Brain microvascular endothelial cell (primary cell): ENCODE results near the gene CAMTA2.
A peak's percentile ranks its signal among the peaks of the same experiment; 100 is the strongest.
"Not testable (repeated sequence)": the region's sequence is repeated elsewhere in the genome, so short reads cannot be mapped to it uniquely, and the experiment has no call there.

Experiments
- DNase-seq: peaks from one replicate; pipeline ENCODE4 v3.0.0-alpha.2; 2020
- H3K27ac ChIP-seq: fragments of 250-450 bp; sonication (Bioruptor Pico); 2 replicates; pipeline ENCODE4 v1.5.1; 2020; ENCODE audit warnings: mild to moderate bottlenecking, moderate library complexity
- H3K27me3 ChIP-seq: fragments of 250-450 bp; sonication (Bioruptor Pico); replicated peaks from 2 replicates; pipeline ENCODE4 v1.5.1; 2020; ENCODE audit warnings: mild to moderate bottlenecking
- H3K36me3 ChIP-seq: fragments of 250-450 bp; sonication (Bioruptor Pico); replicated peaks from 2 replicates; pipeline ENCODE4 v1.5.1; 2020; ENCODE audit warnings: mild to moderate bottlenecking
- H3K4me3 ChIP-seq: 2 replicates; pipeline ENCODE4 v1.5.1; 2011; ENCODE audit warnings: low read depth, mild to moderate bottlenecking, control low read depth, low read length, moderate library complexity
- in situ Hi-C: cut with HindIII; loops from 2 replicates; pipeline ENCODE4 v1.10.0; 2017; ENCODE audit warnings: low sequenced_read_pairs, low pct_ligation_motif_present
- TF ChIP-seq, protein P1 (sequence below): IDR thresholded peaks from 2 replicates; pipeline ENCODE4 v1.5.1; 2011; ENCODE audit warnings: low read depth, mild to moderate bottlenecking, moderate library complexity, low read length, control low read depth, inconsistent platforms; ENCODE audit errors: missing control alignments

The CAMTA2 gene

DNA sequence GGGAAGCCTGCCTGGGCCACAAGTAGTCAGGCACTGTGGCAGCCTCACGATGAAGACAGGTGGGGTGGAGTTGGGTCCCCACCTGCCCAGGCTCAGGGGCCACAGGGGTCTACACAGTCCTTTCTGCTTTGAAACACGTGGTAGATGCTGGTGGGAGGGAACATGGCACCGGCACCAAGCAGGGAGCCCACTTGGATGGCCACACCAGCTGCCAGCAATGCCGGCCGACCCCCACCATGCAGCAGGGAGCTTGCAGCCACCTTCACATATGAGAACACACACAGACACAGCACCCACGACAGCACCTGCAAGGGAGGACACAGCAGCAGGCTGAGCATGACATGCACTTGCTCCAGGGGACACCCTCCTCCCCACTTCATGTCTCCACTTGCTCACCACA, 45.4 kb upstream of the CAMTA2 start:
- TF ChIP-seq, protein P1, sequence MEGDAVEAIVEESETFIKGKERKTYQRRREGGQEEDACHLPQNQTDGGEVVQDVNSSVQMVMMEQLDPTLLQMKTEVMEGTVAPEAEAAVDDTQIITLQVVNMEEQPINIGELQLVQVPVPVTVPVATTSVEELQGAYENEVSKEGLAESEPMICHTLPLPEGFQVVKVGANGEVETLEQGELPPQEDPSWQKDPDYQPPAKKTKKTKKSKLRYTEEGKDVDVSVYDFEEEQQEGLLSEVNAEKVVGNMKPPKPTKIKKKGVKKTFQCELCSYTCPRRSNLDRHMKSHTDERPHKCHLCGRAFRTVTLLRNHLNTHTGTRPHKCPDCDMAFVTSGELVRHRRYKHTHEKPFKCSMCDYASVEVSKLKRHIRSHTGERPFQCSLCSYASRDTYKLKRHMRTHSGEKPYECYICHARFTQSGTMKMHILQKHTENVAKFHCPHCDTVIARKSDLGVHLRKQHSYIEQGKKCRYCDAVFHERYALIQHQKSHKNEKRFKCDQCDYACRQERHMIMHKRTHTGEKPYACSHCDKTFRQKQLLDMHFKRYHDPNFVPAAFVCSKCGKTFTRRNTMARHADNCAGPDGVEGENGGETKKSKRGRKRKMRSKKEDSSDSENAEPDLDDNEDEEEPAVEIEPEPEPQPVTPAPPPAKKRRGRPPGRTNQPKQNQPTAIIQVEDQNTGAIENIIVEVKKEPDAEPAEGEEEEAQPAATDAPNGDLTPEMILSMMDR = no peak
- Histone ChIP-seq H3K27ac (no peak overlapping the region), H3K36me3 (no peaks in the 10 kb centered on the region), H3K27me3 (no peaks in the 10 kb centered on the region), H3K4me3 (no peak overlapping the region)
- DNase-seq = no peak
- in situ Hi-C loops = no loop called here

GRCh38 chr17:5031365-5032082, 44.0 kb upstream of the CAMTA2 start:
- H3K36me3 ChIP-seq = no peaks in the 10 kb centered on the region
- no peaks in the 10 kb centered on the region for H3K27me3 ChIP-seq
- peak; percentile 68 for DNase-seq
- H3K27ac ChIP-seq = no peak overlapping the region
- H3K4me3 ChIP-seq = peak overlapping the region; percentile 33
- in situ Hi-C loops = no loop called here
- TF ChIP-seq, protein P1 = peak; percentile 88

GRCh38 chr17:5030168-5030567, 42.7 kb upstream of the CAMTA2 start:
- H3K27ac ChIP-seq, H3K27me3 ChIP-seq, in situ Hi-C loops, DNase-seq, H3K4me3 ChIP-seq, H3K36me3 ChIP-seq: not testable (repeated sequence)

GRCh38 chr17:5027916-5028315, 40.4 kb upstream of the CAMTA2 start:
- Histone ChIP-seq H3K36me3 (peaks cover 10% of the 10 kb centered on the region), H3K27me3 (no peaks in the 10 kb centered on the region), H3K4me3 (no peak overlapping the region), H3K27ac (no peak overlapping the region)
- in situ Hi-C loops = no loop called here
- DNase-seq = no peak
- TF ChIP-seq, protein P1 = no peak

DNA sequence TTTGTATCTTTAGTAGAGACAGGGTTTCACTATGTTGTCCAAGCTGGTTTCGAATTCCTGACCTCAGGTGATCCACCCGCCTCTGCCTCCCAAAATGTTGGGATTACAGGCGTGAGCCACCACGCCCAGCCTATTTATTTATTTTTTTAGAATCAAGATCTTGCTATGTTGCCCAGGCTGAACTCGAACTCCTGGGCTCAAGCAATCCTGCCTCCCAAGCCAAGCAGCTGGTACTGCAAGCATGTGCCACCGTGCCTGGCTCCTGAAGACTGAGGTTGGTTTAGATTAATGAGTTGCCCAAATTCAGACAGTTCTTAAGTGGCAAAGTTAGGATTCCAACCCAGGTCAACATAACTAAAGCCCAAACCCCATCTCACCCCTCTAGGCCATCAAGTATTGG, 39.8 kb upstream of the CAMTA2 start:
- Histone ChIP-seq H3K36me3 (peaks cover 15% of the 10 kb centered on the region), H3K27me3 (no peaks in the 10 kb centered on the region), H3K4me3 (no peak overlapping the region), H3K27ac (no peak overlapping the region)
- TF ChIP-seq, protein P1 = no peak
- in situ Hi-C loops = no loop called here
- DNase-seq = no peak

DNA sequence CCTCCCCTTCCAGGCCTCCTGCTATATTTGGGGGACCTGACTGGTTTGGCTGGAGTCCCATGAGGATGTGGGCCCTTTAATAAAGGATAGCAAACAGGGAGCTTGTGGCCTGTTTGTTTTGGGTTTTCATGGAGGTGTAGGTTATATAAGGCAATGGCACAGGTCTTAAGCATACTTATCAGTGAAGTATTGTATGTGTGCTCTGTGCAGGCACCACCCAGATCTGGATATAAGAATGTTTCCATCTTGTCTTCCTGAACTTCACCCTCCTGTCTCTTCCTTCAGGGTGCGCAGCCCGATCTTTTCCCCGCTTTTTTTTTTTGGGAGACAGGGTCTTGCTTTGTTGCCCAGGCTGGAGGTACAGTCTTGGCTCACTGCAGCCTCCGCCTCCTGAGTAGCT, 37.1 kb upstream of the CAMTA2 start:
- in situ Hi-C loops = no loop called here
- DNase-seq = no peak
- Histone ChIP-seq H3K27me3 (no peaks in the 10 kb centered on the region), H3K27ac (no peak overlapping the region), H3K36me3 (peaks cover 36% of the 10 kb centered on the region), H3K4me3 (no peak overlapping the region)
- TF ChIP-seq, protein P1 = no peak
